ENCODE measurements around the gene SMAD1.
"Not testable (repeated sequence)": the region's sequence is repeated elsewhere in the genome, so short reads cannot be mapped to it uniquely, and the experiment has no call there.

Gene SMAD1

GRCh38 chr4:145525291-145525740 lies 43.7 kb downstream of the SMAD1 start:
- peak in 3 of 58 donors; percentile 3 to 20 (median 8) for DNase-seq

- DNase-seq = no peak
Measured at GRCh38 chr4:145527773-145528172, 46.1 kb downstream of the SMAD1 start.

GRCh38 chr4:145528601-145529000 lies 46.9 kb downstream of the SMAD1 start:
- no peak for DNase-seq

- no peak for DNase-seq
Measured at GRCh38 chr4:145530189-145530588, 48.5 kb downstream of the SMAD1 start.

DNA sequence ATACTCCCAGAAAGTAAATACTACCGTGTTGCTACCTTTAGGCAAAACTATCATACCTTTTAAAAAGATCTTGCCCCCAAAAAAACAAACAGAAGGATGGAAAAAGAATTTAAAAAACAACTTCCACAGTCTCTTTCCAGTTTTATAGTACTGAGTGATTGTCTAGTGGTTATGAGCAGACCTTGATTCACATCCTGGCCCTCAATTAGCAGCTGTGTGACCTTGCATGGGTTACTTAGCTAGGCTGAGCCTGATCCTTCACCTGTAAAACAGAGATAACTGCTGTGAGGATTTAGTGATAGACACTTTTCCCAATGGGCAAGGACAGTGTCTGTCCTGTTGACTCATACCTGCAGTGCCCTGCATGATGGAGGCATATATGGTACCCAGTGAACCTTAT lies 49.0 kb downstream of the SMAD1 start:
- DNase-seq = no peak

- peak in 32 of 58 donors; percentile 6 to 64 (median 23) for DNase-seq
Measured at GRCh38 chr4:145531223-145531622, 49.6 kb downstream of the SMAD1 start.

- DNase-seq = no peak
Measured at GRCh38 chr4:145531859-145532258, 50.2 kb downstream of the SMAD1 start.

GRCh38 chr4:145533001-145533400 lies 51.3 kb downstream of the SMAD1 start:
- DNase-seq = no peak

GRCh38 chr4:145533415-145533814 lies 51.8 kb downstream of the SMAD1 start:
- not testable (repeated sequence) for DNase-seq

- DNase-seq = no peak
Measured at GRCh38 chr4:145533961-145534360, 52.3 kb downstream of the SMAD1 start.

GRCh38 chr4:145535202-145535601 lies 53.5 kb downstream of the SMAD1 start:
- DNase-seq = no peak

- DNase-seq = no peak
Measured at GRCh38 chr4:145536044-145536443, 54.4 kb downstream of the SMAD1 start.

DNA sequence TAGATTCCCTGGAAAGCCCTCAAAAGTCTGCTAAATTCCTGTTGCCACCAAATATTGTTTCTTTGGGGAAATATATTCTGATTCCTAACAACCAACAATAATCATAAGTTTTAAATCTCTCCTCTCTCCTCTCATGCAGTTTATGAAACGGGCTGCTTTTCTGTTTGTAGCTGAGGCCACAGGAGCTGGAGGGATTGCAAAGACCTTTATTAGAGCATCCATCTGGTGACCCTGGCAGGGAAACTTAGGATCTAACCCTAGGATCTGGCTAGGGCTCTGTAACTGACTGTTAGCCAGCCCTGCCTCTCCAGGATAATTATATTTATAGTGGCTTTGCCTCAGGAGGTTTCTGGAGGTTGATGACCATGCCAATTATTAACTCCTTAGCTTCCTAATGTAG lies 56.9 kb downstream of the SMAD1 start:
- DNase-seq = no peak

DNA sequence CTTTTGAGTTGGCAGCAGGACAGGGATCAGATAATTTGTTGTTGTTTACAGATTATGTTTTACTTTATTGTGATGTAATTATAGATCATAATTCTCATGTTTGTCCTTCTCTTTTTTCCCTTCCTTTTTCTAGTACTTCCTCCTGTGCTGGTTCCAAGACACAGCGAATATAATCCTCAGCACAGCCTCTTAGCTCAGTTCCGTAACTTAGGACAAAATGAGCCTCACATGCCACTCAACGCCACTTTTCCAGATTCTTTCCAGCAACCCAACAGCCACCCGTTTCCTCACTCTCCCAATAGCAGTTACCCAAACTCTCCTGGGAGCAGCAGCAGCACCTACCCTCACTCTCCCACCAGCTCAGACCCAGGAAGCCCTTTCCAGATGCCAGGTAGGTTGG lies 58.0 kb downstream of the SMAD1 start:
- no peak for DNase-seq

- no peak for DNase-seq
Measured at GRCh38 chr4:145540235-145540634, 58.6 kb downstream of the SMAD1 start.

DNA sequence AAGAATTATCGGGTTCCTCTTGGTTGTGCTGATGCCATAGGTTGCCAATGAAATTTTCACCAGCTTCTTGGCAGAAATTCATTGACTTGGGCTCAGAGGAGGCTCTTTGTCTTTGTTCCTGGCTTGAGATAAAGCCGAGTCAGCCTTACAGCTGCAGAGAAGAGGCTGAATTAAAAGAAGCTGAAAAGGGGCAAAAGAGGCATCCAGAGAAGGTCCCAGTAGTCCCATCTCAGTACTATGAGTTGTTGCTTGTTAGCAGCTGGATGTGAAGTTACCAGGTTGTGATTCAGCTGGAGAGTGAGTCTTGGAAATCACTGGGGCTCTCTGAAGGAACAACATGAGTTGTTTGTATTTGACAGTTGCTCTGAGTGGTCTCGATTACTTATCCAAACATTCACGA lies 59.7 kb downstream of the SMAD1 start:
- DNase-seq = peak in 2 of 58 donors; percentile 6 to 28

DNA sequence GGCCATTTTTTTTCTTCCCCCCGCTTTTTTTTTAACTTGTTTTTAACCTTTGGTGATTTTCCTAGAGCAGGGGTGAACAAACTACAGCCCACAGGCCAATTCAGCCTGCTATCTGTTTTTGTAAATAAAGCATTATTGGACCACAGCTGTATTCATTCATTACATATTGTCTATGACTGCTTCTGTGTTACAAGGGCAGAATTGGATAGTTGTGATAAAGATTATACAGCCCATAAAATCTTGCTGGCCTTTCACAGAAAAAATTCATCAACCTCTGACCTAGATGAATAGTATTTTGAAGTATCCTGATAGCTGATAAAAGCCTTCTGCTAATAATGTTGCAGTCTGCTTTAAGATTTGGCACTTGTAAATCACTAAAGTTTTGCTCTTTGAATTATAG lies 63.4 kb downstream of the SMAD1 start:
- DNase-seq = no peak

GRCh38 chr4:145545538-145546174 lies 64.0 kb downstream of the SMAD1 start:
- DNase-seq = no peak

- no peak for DNase-seq
Measured at GRCh38 chr4:145546175-145546915, 64.7 kb downstream of the SMAD1 start.

GRCh38 chr4:145551660-145552059 lies 70.0 kb downstream of the SMAD1 start:
- no peak for DNase-seq

DNA sequence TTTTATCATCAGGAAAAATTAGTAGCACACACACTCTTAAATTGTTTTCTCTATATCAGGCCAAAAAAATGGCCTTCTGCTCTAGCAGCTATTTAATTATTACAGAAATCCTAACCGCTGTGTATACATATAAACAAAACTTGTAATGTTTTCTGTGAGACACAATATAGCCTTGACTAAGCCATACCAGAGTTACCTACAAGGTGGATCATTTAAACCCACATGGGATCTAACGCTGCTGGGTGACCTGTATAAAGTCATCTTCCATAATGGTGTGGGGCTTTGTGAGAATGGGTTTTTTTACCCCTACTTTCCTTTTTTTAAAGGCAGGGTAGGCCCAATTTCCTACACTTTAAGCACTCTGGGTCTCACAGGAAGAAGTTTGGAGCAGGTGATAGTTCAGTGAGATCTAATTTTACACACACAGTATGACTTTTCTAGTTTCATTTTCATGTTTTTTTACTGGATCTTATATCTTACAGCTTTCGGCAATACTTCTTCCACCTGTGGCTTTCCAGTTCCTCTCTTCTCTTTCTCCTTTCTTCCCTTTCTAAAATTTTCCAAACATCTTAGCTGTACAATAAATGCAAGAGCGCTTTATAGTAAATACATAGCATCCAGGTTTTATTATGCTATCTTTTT lies 70.6 kb downstream of the SMAD1 start:
- DNase-seq = no peak

GRCh38 chr4:145553375-145553774 lies 71.7 kb downstream of the SMAD1 start:
- no peak for DNase-seq

GRCh38 chr4:145554691-145555090 lies 73.0 kb downstream of the SMAD1 start:
- DNase-seq = no peak
